A549 (cell line): ENCODE results near the gene DDX21. TPM values are rescaled to one million over a fixed set of nuclear protein-coding genes. Genes with fewer than 3 reads are reported as not detected.

Experiments
- ATAC-seq, 2 experiments: fragments of 200-7000 bp in 1 of 2; fragments of >200 bp in 1 of 2; cut with Nextera tagmentation in 1 of 2; cut with Tn5 transposase in 1 of 2; 3 replicates each; pipeline versions ENCODE4 v1.8.0 to v1.9.1; 2018 to 2020; ENCODE audit warnings: mild to moderate bottlenecking in 1 of 2, moderate library complexity in 1 of 2
- CTCF ChIA-PET: fragments of 300-600 bp; sonication (Branson Sonifier 250); formaldehyde crosslinking; extraction: SDS; loops from one replicate; lab custom pipeline; 2021; ENCODE audit warnings: antibody characterized with exemption, inconsistent platforms; lab: Yijun Ruan, JAX
- POLR2A ChIA-PET: fragments of 350-600 bp; formaldehyde crosslinking; extraction: SDS; loops from one replicate; lab custom pipeline; 2021; ENCODE audit warnings: antibody characterized with exemption, inconsistent platforms; lab: Yijun Ruan, JAX
- DNase-seq, 2 experiments: peaks; one replicate each; pipeline versions ENCODE4 v3.0.0 to v3.0.0-alpha.2; 2011 to 2016; ENCODE audit warnings: low read depth in 1 of 2, low spot score in 1 of 2
- FAIRE-seq: peaks from 2 replicates; lab custom pipeline; 2011; peaks lifted over from hg19 to GRCh38; lab: Jason Lieb, UNC
- H3K27ac ChIP-seq, 2 experiments: fragments of >200 bp; sonication (Bioruptor Twin); formaldehyde crosslinking; 3 replicates each; pipeline ENCODE4 v1.5.1; 2016 to 2017
- H3K4me1 ChIP-seq: fragments of >200 bp; sonication (Bioruptor Twin); formaldehyde crosslinking; 3 replicates; pipeline ENCODE4 v1.6.1; 2016
- H3K4me2 ChIP-seq: fragments of >200 bp; sonication (Bioruptor Twin); formaldehyde crosslinking; 3 replicates; pipeline ENCODE4 v1.6.1; 2016
- H3K4me3 ChIP-seq: fragments of >200 bp; sonication (Bioruptor Twin); formaldehyde crosslinking; 3 replicates; pipeline ENCODE4 v1.5.1; 2016
- H3K9me3 ChIP-seq: fragments of >200 bp; sonication (Bioruptor Twin); formaldehyde crosslinking; 3 replicates; pipeline ENCODE4 v1.6.1; 2016
- BCL3 ChIP-seq: fragments of >200 bp; sonication (Bioruptor Twin); formaldehyde crosslinking; IDR thresholded peaks from 3 replicates; pipeline ENCODE4 v1.6.1; 2016
- BHLHE40 ChIP-seq: IDR thresholded peaks from 2 replicates; pipeline ENCODE4 v1.6.1; 2012; ENCODE audit warnings: low read depth, low read length, inconsistent platforms
- CHD2 ChIP-seq: fragments of 150-350 bp; IDR thresholded peaks from 2 replicates; pipeline ENCODE4 v1.6.1; 2014; ENCODE audit warnings: low read length; ENCODE audit not compliant: partially characterized antibody
- CTCF ChIP-seq: fragments of >200 bp; sonication (Bioruptor Twin); formaldehyde crosslinking; IDR thresholded peaks from 3 replicates; pipeline ENCODE4 v1.5.1; 2016
- E2F6 ChIP-seq: IDR thresholded peaks from 2 replicates; pipeline ENCODE4 v1.6.1; 2012; ENCODE audit warnings: low read depth, borderline replicate concordance
- ELK1 ChIP-seq: fragments of 150-350 bp; IDR thresholded peaks from 2 replicates; pipeline ENCODE4 v1.6.1; 2014; ENCODE audit warnings: low read depth, mild to moderate bottlenecking, low read length
- FOXS1 ChIP-seq: fragments of 250-450 bp; sonication (Bioruptor Pico); IDR thresholded peaks from 2 replicates; pipeline ENCODE4 v1.5.0; 2020; ENCODE audit warnings: mild to moderate bottlenecking, moderate library complexity
- GATA3 ChIP-seq: IDR thresholded peaks from 2 replicates; pipeline ENCODE4 v1.6.1; 2012; ENCODE audit warnings: borderline replicate concordance
- HOXB5 ChIP-seq: fragments of 250-450 bp; sonication (Bioruptor Pico); IDR thresholded peaks from 2 replicates; pipeline ENCODE4 v1.5.0; 2020; ENCODE audit warnings: mild to moderate bottlenecking, moderate library complexity
- KDM5A ChIP-seq: fragments of 200-600 bp; sonication (generic); IDR thresholded peaks from 2 replicates; pipeline ENCODE4 v1.6.1; 2016; ENCODE audit warnings: antibody characterized with exemption, mild to moderate bottlenecking
- MAFK ChIP-seq: fragments of 450-650 bp; IDR thresholded peaks from 2 replicates; pipeline ENCODE4 v1.6.1; 2014; ENCODE audit not compliant: partially characterized antibody
- MAX ChIP-seq: IDR thresholded peaks from 2 replicates; pipeline ENCODE4 v1.6.1; 2012
- MAZ ChIP-seq: fragments of 150-350 bp; IDR thresholded peaks from 2 replicates; pipeline ENCODE4 v1.6.1; 2014; ENCODE audit warnings: antibody characterized with exemption, low read depth, low read length, borderline replicate concordance
- NR3C1 ChIP-seq: fragments of >200 bp; sonication (Bioruptor Twin); formaldehyde crosslinking; IDR thresholded peaks from 3 replicates; pipeline ENCODE4 v1.6.1; 2017
- PBX3 ChIP-seq: IDR thresholded peaks from 2 replicates; pipeline ENCODE4 v1.6.1; 2012
- PHF8 ChIP-seq: fragments of 200-600 bp; sonication (generic); IDR thresholded peaks from 2 replicates; pipeline ENCODE4 v1.6.1; 2016; ENCODE audit warnings: low read depth, mild to moderate bottlenecking, antibody characterized with exemption, moderate library complexity, borderline replicate concordance
- POLR2AphosphoS2 ChIP-seq: conservative IDR thresholded peaks from 2 replicates; pipeline ENCODE4 v1.6.1; 2012; ENCODE audit warnings: low read length, improper control_type of control experiment, inconsistent platforms
- RAD21 ChIP-seq, 2 experiments: fragments of >200 bp in 1 of 2; sonication (Bioruptor Twin) in 1 of 2; formaldehyde crosslinking in 1 of 2; IDR thresholded peaks in 1 of 2; conservative IDR thresholded peaks in 1 of 2; 2 replicates in 1 of 2; 3 replicates in 1 of 2; pipeline ENCODE4 v1.6.1; 2012 to 2018; ENCODE audit warnings: inconsistent platforms in 1 of 2
- REST ChIP-seq: fragments of 200-600 bp; sonication (generic); IDR thresholded peaks from 2 replicates; pipeline ENCODE4 v1.6.1; 2016; ENCODE audit warnings: antibody characterized with exemption, mild to moderate bottlenecking, moderate library complexity
- SMC3 ChIP-seq: fragments of >200 bp; sonication (Bioruptor Twin); formaldehyde crosslinking; IDR thresholded peaks from 3 replicates; pipeline ENCODE4 v1.6.1; 2018; ENCODE audit warnings: inconsistent platforms
- TFCP2L1 ChIP-seq: fragments of 250-450 bp; sonication (Bioruptor Pico); IDR thresholded peaks from 2 replicates; pipeline ENCODE4 v1.5.0; 2021; ENCODE audit warnings: mild to moderate bottlenecking
- USF2 ChIP-seq: fragments of 450-650 bp; IDR thresholded peaks from 2 replicates; pipeline ENCODE4 v1.6.1; 2014; ENCODE audit warnings: antibody characterized with exemption
- ZFP36 ChIP-seq: fragments of 450-650 bp; IDR thresholded peaks from 2 replicates; pipeline ENCODE4 v1.6.1; 2014; ENCODE audit warnings: borderline replicate concordance; ENCODE audit not compliant: partially characterized antibody
- WGBS: methylation state at CpG from one replicate; pipeline ENCODE4 v1.1.6; 2017; ENCODE audit errors: missing lambda C conversion rate; 5-methylcytosine and 5-hydroxymethylcytosine counted together
- polyA plus RNA-seq, 4 experiments: library from polyadenylated mRNA; depleted of rRNA in 3 of 4; stranded (reverse); fragments of >200 nt; fragmentation: RNase III in 1 of 4; extraction: RNeasy Plus Mini Kit Qiagen cat#74134 plus additional on column Dnase treatment in 1 of 4; gene quantifications; 2 replicates in 3 of 4; 3 replicates in 1 of 4; pipeline ENCODE4 v1.2.3, GENCODE V29; 2011 to 2017

DDX21 gene
- polyA plus RNA-seq, 2 of the 4 experiments (the other 2 are of a cell fraction), result 113 to 218 TPM

GRCh38 chr10:68987611-68988010, 31.6 kb downstream of the DDX21 start:
- no peak overlapping the region for H3K4me3 ChIP-seq
- peaks cover 25% of the 10 kb centered on the region; the same call in 2 of the 3 replicates for H3K4me1 ChIP-seq
- DNase-seq (no peak), FAIRE-seq (no peak), ATAC-seq (no peak)
- H3K9me3 ChIP-seq, result no peaks in the 10 kb centered on the region
- H3K27ac ChIP-seq, result no peak overlapping the region
- ChIA-PET POLR2A (interaction anchor here (0.8 kb wide), 1 partner anchor 12 kb away, joined by 3 read pairs; no protein-coding TSS in a partner anchor), CTCF (interaction anchor here (0.9 to 2.0 kb wide), 5 partner anchors 17 to 106 kb away, joined by 3 to 10 read pairs (median 5); partner anchors contain the start of gene DDX21)
- TF ChIP-seq PHF8, result no peak
- no peak for TF ChIP-seq ZFP36
- TF ChIP-seq TFCP2L1 (CRISPR knock-in tag), result no peak
- TF ChIP-seq CTCF, result no peak
- TF ChIP-seq POLR2AphosphoS2, result no peak
- TF ChIP-seq MAZ, result no peak
- no peak for TF ChIP-seq RAD21 (conservative IDR thresholded peaks at IDR 0.05 in 1 of 2, IDR thresholded peaks at IDR 0.05 in 1 of 2)
- no peak for TF ChIP-seq HOXB5
- TF ChIP-seq PBX3, result no peak
- H3K4me2 ChIP-seq, result peak overlapping the region; percentile 76; the same call in 1 of the 3 replicates
- WGBS, result 66% methylated on average over 3 of the region's 3 CpGs

- Histone ChIP-seq H3K27ac (peak within 1 kb of the TSS; percentile 87 to 95), H3K9me3 (no peaks in the 10 kb centered on the region), H3K4me1 (peaks cover 30% of the 10 kb centered on the region), H3K4me3 (peak within 1 kb of the TSS; percentile 94), H3K4me2 (peak within 1 kb of the TSS; percentile 89)
- CTCF ChIA-PET, result interaction anchor here (0.6 to 5.5 kb wide), 9 partner anchors 13 to 233 kb away, joined by 3 to 22 read pairs (median 4); partner anchors contain the start of gene DDX21
- peak; percentile 98 for DNase-seq
- WGBS, result under 1% methylated on average over 38 of the region's 62 CpGs
- POLR2A ChIA-PET, result no interaction called here
- ATAC-seq, result peak; percentile 86 to 92
- peak; percentile 92 for FAIRE-seq
- TF ChIP-seq E2F6 (peak; percentile 61), GATA3 (0 out of 2 replicates have a peak, but pooled peaks have one; percentile 41), TFCP2L1 (CRISPR knock-in tag) (0 out of 2 replicates have a peak, but pooled peaks have one; percentile 29), CHD2 (no peak), FOXS1 (CRISPR knock-in tag) (no peak), BHLHE40 (no peak), ELK1 (no peak), MAFK (no peak), NR3C1 (no peak), BCL3 (peak; percentile 84), USF2 (0 out of 2 replicates have a peak, but pooled peaks have one; percentile 2), POLR2AphosphoS2 (peak; percentile 78; the same call in 1 of the 2 replicates), MAX (peak; percentile 92), KDM5A (peak; percentile 31; the same call in 1 of the 2 replicates), REST (no peak), SMC3 (peak; percentile 44; the same call in 2 of the 3 replicates)
Measured at GRCh38 chr10:68988530-68989316, 32.8 kb downstream of the DDX21 start, which contains the start of gene KIFBP. Gene KIFBP (plus strand): TSS chr10:68988803. CDS start chr10:68988833, 30 bp downstream.
